ENCODE results near the gene ACSM6. TPM values are rescaled to one million over a fixed set of nuclear protein-coding genes. Genes with fewer than 3 reads are reported as not detected.

The ACSM6 gene
- total and polyA plus RNA-seq, 2 of the 8 experiments (the other 6 are each of a cell fraction or from before 2014, with no cell fraction given), result 0.33 TPM; not detected in 1

DNA sequence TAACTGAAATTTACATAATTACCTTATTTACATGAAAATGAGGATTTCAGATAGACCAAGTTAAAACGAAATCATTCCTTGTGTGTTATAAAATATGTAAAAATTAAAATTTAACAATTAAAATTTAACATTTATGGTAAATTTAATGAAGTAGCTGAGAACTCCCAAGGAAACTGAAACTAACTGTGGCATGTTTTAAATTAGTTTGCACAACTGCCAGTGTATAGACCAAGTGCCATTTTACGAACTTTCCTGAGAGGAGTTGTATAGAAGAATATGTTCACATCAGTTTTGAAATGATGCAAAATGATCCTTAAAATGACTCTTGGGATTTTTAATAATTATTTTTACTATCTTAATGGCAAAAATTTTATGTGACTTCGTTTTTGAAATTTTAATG is 73.2 kb downstream of the ACSM6 start:
- Histone ChIP-seq H3K56ac (replicated peaks; ENCODE audit: insufficient read length, low read depth, low read length) (no peak overlapping the region), H3K14ac (ENCODE audit: insufficient read length) (no peak overlapping the region), H3K18ac (ENCODE audit: extremely low read depth, low read length) (no peak overlapping the region), H3K27me3 (replicated peaks in 1 of 4; ENCODE audit: control insufficient read depth in 3 of 4, extremely low read depth in 1 of 4, insufficient read depth in 3 of 4, low read length in 3 of 4) (no peaks in the 10 kb centered on the region), H2BK20ac (ENCODE audit: low read length) (no peak overlapping the region), H3K27ac (ENCODE audit: low read depth, low read length) (no peak overlapping the region), H3K36me3 (ENCODE audit: control insufficient read depth in 2 of 4, insufficient read depth in 4 of 4, low read length in 3 of 4) (peaks cover 0 to 63% (median 9%) of the 10 kb centered on the region in 4 experiments; a peak in 6 of 8 replicates), H4K91ac (replicated peaks; ENCODE audit: insufficient read length, low read length) (no peak overlapping the region), H3K4me3 (ENCODE audit: extremely low read depth in 1 of 4, insufficient read depth in 2 of 4, low read depth in 3 of 4, low read length in 4 of 4) (no peak overlapping the region), H3K23me2 (ENCODE audit: low read depth, low read length) (no peaks in the 10 kb centered on the region), H2AFZ (ENCODE audit: low read length) (no peak overlapping the region), H3K23ac (ENCODE audit: insufficient read length) (no peak overlapping the region), H3K4ac (replicated peaks; ENCODE audit: insufficient read length, low read depth, low read length) (no peak overlapping the region), H2BK15ac (ENCODE audit: low read length) (no peak overlapping the region), H4K8ac (ENCODE audit: extremely low read depth, insufficient read depth, low read length) (no peak overlapping the region), H3K79me1 (ENCODE audit: low read depth, low read length) (peaks cover 8% of the 10 kb centered on the region), H3K4me1 (replicated peaks in 1 of 4; ENCODE audit: control insufficient read depth in 3 of 4, insufficient read depth in 4 of 4, low read length in 3 of 4) (peaks cover 6 to 30% (median 14%) of the 10 kb centered on the region in 4 experiments), H4K5ac (ENCODE audit: insufficient read length, low read depth, low read length) (no peak overlapping the region), H2BK120ac (replicated peaks; ENCODE audit: low read depth, low read length) (no peak overlapping the region), H2BK12ac (ENCODE audit: low read depth, low read length) (no peak overlapping the region), H3K9ac (replicated peaks in 1 of 4; ENCODE audit: extremely low read depth in 1 of 4, low read depth in 3 of 4, low read length in 3 of 4) (no peak overlapping the region), H3K4me2 (ENCODE audit: insufficient read depth in 1 of 2, low read depth in 2 of 2, low read length in 2 of 2) (no peak overlapping the region), H4K20me1 (replicated peaks in 1 of 2; ENCODE audit: control insufficient read depth in 1 of 2, insufficient read depth in 2 of 2, low read length in 2 of 2) (peaks cover 0 to 1% of the 10 kb centered on the region in 2 experiments), H2AK5ac (ENCODE audit: low read depth, low read length) (no peak overlapping the region), H3K79me2 (ENCODE audit: control insufficient read depth in 1 of 2, insufficient read depth in 2 of 2, low read length in 2 of 2) (peaks cover 0 to 14% of the 10 kb centered on the region in 2 experiments; a peak in 2 of 4 replicates), H2BK5ac (ENCODE audit: low read depth, low read length) (no peak overlapping the region), H3K9me3 (ENCODE audit: insufficient read depth in 2 of 2, low read depth in 1 of 2, low read length in 1 of 2) (no peaks in the 10 kb centered on the region)
- FAIRE-seq, result no peak
- no peak for DNase-seq (ENCODE audit: low read depth in 1 of 2, low spot score in 2 of 2)
- CTCF ChIA-PET (ENCODE audit: partially characterized antibody), result interaction anchor here (0.8 kb wide), 1 partner anchor 14 kb away, joined by 3 read pairs; no protein-coding TSS in a partner anchor
- POLR2A ChIA-PET (ENCODE audit: partially characterized antibody), result interaction anchor here (1.0 to 1.2 kb wide), 2 partner anchors 37 to 86 kb away, joined by 3 read pairs; no protein-coding TSS in a partner anchor
- 79% methylated on average over 3 of the region's 3 CpGs; no CpG with 5 or more reads in 1 of the 2 experiments for WGBS, 2 experiments (ENCODE audit: extremely low coverage in 1 of 2, insufficient coverage in 1 of 2, insufficient read length in 1 of 2, insufficient replicate concordance in 2 of 2, low coverage in 1 of 2, low lambda C conversion rate in 2 of 2, missing lambda C conversion rate in 1 of 2)
- no peak for TF ChIP-seq ASH2L (IDR thresholded peaks at IDR 0.05; ENCODE audit: low read length)
- no peak for TF ChIP-seq SP4 (IDR thresholded peaks at IDR 0.05; ENCODE audit: low read length)
- TF ChIP-seq, protein P1, sequence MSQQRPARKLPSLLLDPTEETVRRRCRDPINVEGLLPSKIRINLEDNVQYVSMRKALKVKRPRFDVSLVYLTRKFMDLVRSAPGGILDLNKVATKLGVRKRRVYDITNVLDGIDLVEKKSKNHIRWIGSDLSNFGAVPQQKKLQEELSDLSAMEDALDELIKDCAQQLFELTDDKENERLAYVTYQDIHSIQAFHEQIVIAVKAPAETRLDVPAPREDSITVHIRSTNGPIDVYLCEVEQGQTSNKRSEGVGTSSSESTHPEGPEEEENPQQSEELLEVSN (IDR thresholded peaks at IDR 0.05), result no peak
- no peak for TF ChIP-seq SP1 (IDR thresholded peaks at IDR 0.05; ENCODE audit: low read depth, low read length)
- TF ChIP-seq, protein P2, sequence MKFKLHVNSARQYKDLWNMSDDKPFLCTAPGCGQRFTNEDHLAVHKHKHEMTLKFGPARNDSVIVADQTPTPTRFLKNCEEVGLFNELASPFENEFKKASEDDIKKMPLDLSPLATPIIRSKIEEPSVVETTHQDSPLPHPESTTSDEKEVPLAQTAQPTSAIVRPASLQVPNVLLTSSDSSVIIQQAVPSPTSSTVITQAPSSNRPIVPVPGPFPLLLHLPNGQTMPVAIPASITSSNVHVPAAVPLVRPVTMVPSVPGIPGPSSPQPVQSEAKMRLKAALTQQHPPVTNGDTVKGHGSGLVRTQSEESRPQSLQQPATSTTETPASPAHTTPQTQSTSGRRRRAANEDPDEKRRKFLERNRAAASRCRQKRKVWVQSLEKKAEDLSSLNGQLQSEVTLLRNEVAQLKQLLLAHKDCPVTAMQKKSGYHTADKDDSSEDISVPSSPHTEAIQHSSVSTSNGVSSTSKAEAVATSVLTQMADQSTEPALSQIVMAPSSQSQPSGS (IDR thresholded peaks at IDR 0.05; ENCODE audit: low read length), result no peak
- no peak for TF ChIP-seq KDM4A (IDR thresholded peaks at IDR 0.05; ENCODE audit: low read depth, low read length, severe bottlenecking)
- TF ChIP-seq BRCA1 (IDR thresholded peaks at IDR 0.05; ENCODE audit: low read depth, low read length), result no peak
- no peak for TF ChIP-seq RAD21 (IDR thresholded peaks at IDR 0.05 in 1 of 2, conservative IDR thresholded peaks at IDR 0.05 in 1 of 2; ENCODE audit: low read depth in 2 of 2, low read length in 2 of 2)
- no peak for TF ChIP-seq SIX5 (IDR thresholded peaks at IDR 0.05; ENCODE audit: low read depth, low read length)
- TF ChIP-seq CHD2 (IDR thresholded peaks at IDR 0.05; ENCODE audit: low read length), result no peak
- TF ChIP-seq NANOG (IDR thresholded peaks at IDR 0.05; ENCODE audit: insufficient read depth, low read depth, low read length, poor library complexity, severe bottlenecking), result no peak
- no peak for TF ChIP-seq RBBP5 (IDR thresholded peaks at IDR 0.05; ENCODE audit: borderline replicate concordance, low read depth, low read length)

Data from H1 (cell line).